IPS-11a (cell line): ENCODE results near the gene GHRH.

Experiments used
- H3K4me3 ChIP-seq: one replicate; pipeline ENCODE4 v1.5.1; 2013; ENCODE audit warnings: low read depth, low read length, control low read depth

The GHRH gene

DNA sequence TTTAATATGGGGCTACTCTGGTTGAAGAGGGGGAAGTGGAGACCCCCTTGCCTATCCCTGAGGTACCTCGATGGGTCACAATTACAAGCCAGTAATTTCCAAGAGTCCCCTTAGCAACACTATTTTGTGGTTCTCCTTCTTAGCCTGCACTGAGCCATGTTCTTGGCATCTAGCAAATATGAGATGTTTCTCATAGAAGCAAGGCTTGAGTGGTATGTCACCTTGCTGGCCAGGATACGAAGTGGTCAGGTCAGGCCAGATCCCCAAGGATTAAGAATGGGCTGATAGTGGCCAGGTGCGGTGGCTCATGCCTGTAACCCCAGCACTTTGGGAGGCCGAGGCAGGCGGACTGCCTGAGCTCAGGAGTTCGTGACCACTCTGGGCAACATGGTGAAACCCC is 2.1 kb upstream of the GHRH start:
- no peak overlapping the region for H3K4me3 ChIP-seq

- H3K4me3 ChIP-seq: no peak overlapping the region
Observed at GRCh38 chr20:37262505-37262904, 891 bp upstream of the GHRH start.

DNA sequence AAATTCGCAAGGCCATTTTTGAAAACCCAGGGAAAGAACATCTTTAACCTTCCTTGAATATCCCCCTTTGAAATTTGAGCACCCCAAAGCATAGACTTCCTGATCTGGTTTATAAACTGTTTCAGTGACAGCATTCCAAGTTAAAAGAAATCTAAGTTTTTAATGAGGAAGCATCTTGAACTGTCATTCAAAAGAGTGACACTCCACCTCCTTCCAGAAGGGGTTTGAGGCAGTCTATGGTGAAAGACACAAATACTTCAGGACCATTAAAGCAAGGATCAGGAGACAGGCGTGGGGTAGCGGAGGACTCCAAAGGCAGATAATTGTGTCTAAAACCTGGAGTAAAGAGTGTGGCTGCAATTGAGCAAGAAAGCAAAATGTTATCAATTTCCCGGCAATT is 691 bp downstream of the GHRH start:
- H3K4me3 ChIP-seq: no peak overlapping the region

DNA sequence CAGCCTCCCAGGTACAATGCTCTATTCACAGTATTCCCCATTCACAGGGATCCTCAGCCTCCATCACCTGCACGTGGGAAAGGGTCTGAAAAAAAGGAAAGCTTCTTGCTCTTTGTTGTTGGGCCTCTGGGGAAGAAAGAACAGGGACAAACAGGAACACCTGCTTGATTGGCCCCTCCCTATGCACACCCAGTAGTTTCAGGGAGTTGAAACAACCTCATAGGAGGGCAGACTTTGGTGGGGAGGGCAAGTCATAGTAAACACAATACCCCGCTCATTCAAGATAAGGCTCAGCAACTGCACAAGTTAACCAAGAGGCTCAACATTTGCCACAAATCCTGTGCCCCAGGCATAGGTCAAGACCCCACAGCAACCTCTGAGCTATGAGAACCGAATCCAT is 1.7 kb downstream of the GHRH start:
- no peak overlapping the region for H3K4me3 ChIP-seq

DNA sequence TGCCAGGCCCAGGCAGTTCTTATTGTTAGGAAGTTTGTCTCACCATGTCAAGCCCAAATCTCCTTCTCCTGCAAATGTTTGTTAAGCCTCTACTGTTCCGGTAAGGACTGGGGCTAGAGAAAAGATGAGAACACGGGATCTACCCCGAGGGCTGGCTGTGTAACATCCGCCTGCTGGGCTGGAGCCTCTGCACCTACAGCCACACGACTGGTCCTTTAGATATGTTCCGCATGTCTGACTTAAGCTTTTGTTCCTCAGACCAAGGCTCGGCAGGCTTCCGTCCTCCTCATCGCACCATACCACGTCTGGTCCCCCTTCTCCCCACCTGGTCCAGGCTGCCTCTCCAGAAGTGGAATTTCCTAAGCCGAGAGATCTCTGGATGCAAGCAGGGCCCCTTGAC is 2.6 kb downstream of the GHRH start:
- no peak overlapping the region for H3K4me3 ChIP-seq

DNA sequence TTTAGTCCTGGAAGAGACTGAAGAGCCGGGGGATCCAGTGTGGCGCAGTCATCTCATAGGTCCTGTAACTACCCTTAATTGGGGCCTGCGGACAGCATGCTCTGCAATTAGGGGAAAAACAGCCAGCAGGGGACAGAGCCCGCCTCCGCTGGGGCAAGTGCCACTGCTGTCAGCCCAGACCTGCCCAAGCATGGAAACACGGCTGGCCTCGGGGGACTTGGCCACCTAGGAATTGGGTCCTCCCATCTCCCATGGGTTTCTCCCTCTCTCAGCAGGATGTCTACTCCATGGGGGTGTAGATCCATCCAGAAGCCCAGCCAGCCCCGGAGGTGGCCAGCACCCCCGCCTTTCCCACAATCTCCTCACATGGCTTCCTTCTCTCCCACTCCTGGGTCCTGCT is 3.6 kb downstream of the GHRH start:
- no peak overlapping the region for H3K4me3 ChIP-seq

DNA sequence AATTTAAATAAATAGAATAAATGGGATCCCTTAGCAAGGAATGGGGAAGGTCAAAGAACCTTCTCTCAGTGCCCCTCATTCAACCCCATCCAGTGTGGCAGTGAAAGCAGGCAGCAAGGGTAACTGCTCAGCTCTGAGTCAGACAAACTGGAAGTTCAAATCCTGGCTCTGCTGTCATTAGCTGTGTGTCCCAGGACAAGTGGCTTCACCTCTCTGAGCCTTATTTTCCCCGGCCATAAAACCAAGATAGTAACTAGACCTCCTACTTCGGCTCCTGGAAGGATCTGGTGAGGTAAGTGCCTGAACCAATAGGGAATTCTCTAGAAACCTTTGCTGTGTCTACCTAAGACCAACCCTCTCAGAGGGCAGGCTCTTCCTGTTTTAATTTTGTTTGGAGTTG is 4.1 kb downstream of the GHRH start:
- no peak overlapping the region for H3K4me3 ChIP-seq

GRCh38 chr20:37256286-37256685 is 5.3 kb downstream of the GHRH start:
- no peak overlapping the region for H3K4me3 ChIP-seq

DNA sequence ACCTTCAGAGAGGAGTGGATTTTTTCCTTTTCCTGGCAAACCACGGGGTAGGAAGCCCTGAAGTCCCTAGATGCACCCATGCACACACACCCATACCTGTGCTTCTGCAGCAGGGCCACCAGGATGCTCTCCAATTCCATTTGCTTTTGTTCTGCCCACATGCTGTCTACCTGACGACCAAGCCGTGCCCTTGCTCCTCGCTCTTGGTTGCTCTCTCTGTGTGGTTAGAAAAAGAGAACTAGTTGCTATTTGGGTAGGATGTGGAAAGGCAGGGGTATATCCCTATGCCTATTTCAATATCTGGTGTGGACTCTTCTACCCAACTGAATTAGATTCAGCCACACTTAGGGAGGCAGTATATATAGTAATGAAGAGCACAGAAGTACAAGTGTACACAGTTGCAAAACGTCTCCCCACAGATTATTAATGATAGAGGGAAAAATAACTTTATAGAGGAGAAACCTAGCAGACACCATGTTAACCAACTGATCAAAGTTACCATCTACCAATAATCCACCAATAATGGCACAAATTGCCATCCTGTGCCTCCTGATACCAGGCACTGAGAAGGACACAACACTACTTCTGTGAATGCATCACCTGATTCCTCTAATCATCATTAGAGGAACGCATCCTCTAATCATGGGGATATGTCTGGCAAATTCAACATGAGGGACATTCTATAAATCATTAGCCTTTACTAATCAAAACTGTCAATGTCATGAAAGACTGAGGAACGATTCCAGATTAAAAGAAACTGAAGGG is 7.3 kb downstream of the GHRH start:
- H3K4me3 ChIP-seq: no peak overlapping the region

GRCh38 chr20:37253087-37253486 is 8.5 kb downstream of the GHRH start:
- H3K4me3 ChIP-seq: no peak overlapping the region

DNA sequence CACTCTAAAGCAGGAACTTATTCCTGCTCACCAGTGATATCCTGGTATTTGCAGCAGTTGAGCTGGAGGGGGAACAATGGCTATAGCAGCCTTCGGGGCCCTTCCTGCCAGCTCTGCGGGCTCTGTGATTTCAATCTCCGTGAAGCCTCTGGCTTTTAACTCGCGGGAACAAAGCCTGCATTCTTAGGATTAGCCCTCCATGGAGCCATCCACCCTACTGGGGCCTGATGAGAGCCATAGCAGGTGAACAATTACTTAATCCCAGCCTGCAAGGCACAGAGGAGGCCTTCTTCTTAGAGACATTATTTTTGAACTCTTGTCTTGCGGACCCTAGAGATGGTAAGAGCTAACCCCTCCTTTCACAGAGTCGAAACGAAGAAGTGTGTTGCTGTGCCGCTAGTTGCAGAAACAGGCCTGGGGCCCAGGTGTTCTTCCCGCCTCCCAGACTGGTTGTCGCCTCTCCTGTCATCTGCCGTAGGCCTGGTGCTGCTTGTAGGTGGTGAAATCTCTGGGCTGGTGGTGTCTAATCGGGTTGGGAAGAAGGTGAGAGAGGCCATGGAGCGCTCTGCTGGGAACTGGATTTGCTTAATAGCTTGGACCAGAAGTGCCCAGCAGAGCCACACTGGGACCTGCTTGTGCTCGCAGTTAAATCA is 9.7 kb downstream of the GHRH start:
- no peak overlapping the region for H3K4me3 ChIP-seq

- H3K4me3 ChIP-seq: no peak overlapping the region
Observed at GRCh38 chr20:37249304-37249703, 12.3 kb downstream of the GHRH start.

DNA sequence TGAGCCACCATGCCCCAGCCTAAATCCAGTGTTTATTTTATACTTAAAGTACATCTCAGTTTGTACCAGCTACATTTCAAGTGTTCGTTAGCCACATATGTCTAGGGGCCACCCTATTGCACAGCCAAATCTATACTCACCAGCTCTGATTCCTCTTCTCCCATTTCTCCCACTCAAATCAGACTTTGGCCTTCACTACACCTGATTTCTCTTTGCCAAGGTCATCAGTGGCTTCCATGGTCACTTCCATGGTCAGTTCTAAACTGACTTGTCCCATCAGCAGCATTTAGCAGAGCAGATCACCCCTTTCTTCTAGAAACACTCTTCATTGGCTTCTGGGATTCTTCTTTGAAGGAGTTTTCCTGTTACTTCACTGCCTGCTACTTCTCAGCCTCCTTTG is 14.1 kb downstream of the GHRH start:
- H3K4me3 ChIP-seq: no peak overlapping the region

- no peak overlapping the region for H3K4me3 ChIP-seq
Observed at GRCh38 chr20:37246736-37247135, 14.9 kb downstream of the GHRH start.

DNA sequence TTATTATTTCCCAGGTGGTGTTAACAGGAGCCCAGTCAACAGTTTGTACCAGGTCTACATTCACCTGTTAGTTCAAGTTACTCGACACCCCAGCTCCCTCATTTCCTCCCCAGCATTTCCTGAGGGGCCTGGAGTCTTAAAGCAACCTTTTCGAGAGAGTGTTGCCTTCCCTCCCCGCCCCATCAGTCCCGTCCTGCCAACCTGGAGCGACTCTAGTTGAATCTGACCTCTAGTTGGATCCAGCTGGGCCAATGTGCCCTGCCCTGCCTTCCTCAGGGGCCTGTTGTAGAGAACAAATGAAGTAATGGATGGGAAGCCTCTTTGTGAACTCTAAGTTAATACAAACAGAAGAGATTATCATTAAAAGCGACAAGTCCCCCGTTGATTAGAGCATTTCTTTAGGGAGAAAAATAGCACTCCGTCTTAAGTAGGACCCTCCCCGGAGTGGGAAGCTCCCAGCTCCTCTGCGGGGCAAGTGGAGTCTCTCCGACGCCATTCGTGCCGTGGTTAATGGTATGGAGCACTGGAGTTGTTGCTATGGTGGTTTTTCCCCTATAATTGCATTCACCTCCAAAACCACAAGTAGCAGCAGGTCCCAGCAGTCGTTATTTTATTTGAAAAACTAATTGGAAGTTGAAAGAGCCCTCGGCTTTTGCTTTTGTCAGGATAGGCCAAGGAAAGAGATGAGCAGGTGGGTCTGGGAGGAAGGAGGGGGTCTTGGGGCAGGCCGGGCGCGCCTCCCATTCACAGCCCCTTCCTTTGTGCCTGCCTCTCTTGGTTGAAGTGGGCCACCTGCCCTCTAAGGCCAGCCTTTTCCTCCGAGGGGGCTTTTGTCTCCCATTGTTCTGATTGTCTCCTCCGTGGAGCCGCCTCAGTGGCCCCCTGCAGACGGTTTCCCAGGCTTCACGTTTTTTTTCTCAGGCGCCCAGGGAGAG is 16.1 kb downstream of the GHRH start:
- H3K4me3 ChIP-seq: no peak overlapping the region

- H3K4me3 ChIP-seq: no peak overlapping the region
Observed at GRCh38 chr20:37244572-37244957, 17.0 kb downstream of the GHRH start.

- no peak overlapping the region for H3K4me3 ChIP-seq
Observed at GRCh38 chr20:37243937-37244571, 17.6 kb downstream of the GHRH start.

DNA sequence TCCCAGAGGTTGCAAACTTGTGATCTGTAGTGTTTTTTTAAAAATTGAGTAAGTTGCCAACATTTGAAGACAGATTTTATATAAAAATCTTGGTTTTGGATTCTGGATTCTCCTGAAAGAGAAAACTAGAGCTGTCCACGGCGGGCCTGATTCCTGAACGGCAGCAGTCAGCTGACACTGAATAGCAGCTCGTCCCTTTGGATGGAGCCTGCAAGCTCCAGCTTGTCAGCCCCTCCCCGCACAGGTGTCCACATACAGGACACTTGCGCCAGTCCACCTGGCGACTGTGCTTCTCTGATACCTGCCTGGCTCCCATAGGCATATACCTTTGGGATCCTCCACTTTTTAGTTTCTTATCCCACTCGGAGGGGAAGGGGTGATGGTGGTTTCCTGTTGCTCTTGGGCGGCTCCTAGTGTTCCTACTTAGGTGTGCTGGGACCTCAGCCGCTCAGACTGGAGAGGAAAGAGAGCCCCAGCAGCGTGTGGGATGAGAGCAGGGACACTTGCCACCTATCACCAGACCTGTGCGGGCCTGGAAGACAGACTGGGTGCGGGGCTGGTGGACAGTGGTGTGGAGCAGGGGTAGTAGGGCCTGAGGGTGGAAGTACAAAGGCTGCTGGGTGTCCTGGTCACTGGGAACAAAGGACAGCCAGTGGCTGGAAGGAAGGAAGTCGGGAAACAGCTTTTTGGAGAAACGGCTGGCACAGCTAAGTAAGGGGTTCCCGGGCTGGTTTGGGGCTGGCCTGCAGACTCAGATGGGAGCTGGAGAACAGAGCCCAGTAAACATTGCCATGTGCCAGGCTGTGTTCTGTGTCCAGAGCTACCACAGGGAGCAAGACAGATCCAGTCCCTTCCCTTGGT is 18.3 kb downstream of the GHRH start:
- no peak overlapping the region for H3K4me3 ChIP-seq

- no peak overlapping the region for H3K4me3 ChIP-seq
Observed at GRCh38 chr20:37242503-37242902, 19.1 kb downstream of the GHRH start.

DNA sequence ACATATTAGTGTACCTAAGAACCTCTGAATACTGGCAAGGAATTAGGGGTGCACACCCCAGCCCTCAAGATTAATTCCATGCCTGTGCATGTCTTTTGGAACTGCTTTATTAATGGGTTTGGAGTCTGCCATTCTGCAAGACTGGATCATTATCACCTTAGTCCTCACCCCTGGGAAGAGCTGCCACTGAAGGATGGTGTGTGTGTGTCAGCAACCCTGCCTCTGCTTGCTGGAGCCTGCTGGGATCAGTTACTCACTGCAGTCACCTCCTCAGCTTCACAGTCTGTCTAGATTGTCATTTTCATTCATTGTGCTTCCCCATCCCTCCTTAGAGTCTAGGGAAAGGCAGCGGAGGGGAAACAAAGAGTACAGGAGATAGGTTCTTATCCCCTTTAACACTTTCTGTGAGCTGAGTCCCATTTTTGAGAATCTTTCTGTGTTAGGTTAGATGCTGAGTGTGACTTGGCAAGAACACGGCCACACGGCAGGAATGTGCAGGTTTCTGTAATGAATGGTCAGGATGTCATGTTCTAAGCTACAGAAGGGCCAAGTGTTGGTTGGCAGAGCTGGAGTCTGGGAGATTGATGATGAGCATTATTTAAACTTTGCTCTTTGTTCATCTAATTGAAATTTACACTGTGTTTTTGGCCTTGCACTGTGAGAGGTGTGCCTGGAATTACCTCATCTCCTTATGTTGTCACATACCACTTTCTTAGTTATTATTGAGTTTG is 21.1 kb downstream of the GHRH start:
- no peak overlapping the region for H3K4me3 ChIP-seq
